WTC11 (cell line): Measurements from ENCODE around the gene GLT1D1. TPM values are rescaled to one million over a fixed set of nuclear protein-coding genes. Genes with fewer than 3 reads are reported as not detected.

Experiments
- ATAC-seq: fragments of 200-7000 bp; cut with Tn5 transposase; 2 replicates; pipeline ENCODE4 v1.10.0; 2021; ENCODE audit warnings: mild to moderate bottlenecking, moderate library complexity
- CTCF ChIA-PET: fragments of 300-600 bp; sonication (Branson Sonifier 250); formaldehyde crosslinking; loops from one replicate; lab custom pipeline; 2021; ENCODE audit warnings: antibody characterized with exemption; lab: Charles Lee
- POLR2A ChIA-PET: fragments of 350-600 bp; sonication (Branson Sonifier 250); formaldehyde crosslinking; loops from one replicate; lab custom pipeline; 2021; ENCODE audit warnings: antibody characterized with exemption; lab: Charles Lee
- DNase-seq: peaks from one replicate; pipeline ENCODE4 v3.0.0; 2021; ENCODE audit warnings: low spot score
- H3K27ac Mint-ChIP-seq: 2 replicates; pipeline ENCODE4 v1.8.0; 2021; ENCODE audit warnings: mixed read lengths
- H3K27me3 Mint-ChIP-seq: 2 replicates; pipeline ENCODE4 v1.8.0; 2021; ENCODE audit warnings: low read depth, mild to moderate bottlenecking, moderate library complexity, mixed read lengths
- H3K36me3 Mint-ChIP-seq: 2 replicates; pipeline ENCODE4 v1.8.0; 2021; ENCODE audit warnings: mixed read lengths
- H3K4me1 Mint-ChIP-seq: 2 replicates; pipeline ENCODE4 v1.8.0; 2022; ENCODE audit warnings: mixed read lengths
- H3K4me3 Mint-ChIP-seq: 2 replicates; pipeline ENCODE4 v1.8.0; 2021; ENCODE audit warnings: mild to moderate bottlenecking, moderate library complexity, mixed read lengths
- H3K9me3 Mint-ChIP-seq: 2 replicates; pipeline ENCODE4 v1.8.0; 2021; ENCODE audit warnings: mixed read lengths
- ARID4B ChIP-seq: sonication (generic); formaldehyde crosslinking; IDR thresholded peaks from 2 replicates; pipeline ENCODE4 v1.8.0; 2023; ENCODE audit warnings: missing genetic modification reagents, mild to moderate bottlenecking, borderline replicate concordance
- ATF2 ChIP-seq: sonication (generic); formaldehyde crosslinking; IDR thresholded peaks from 2 replicates; pipeline ENCODE4 v1.8.1; 2022; ENCODE audit warnings: low read depth, missing genetic modification reagents, borderline replicate concordance
- CTCF ChIP-seq: fragments of 200-600 bp; IDR thresholded peaks from 2 replicates; pipeline ENCODE4 v1.8.0; 2022; ENCODE audit warnings: antibody characterized with exemption
- E2F4 ChIP-seq: sonication (generic); formaldehyde crosslinking; IDR thresholded peaks from 2 replicates; pipeline ENCODE4 v1.8.1; 2022; ENCODE audit warnings: low read depth, mild to moderate bottlenecking, moderate library complexity, missing genetic modification reagents, borderline replicate concordance
- E2F5 ChIP-seq: sonication (generic); formaldehyde crosslinking; IDR thresholded peaks from 2 replicates; pipeline ENCODE4 v1.8.1; 2022; ENCODE audit warnings: mild to moderate bottlenecking, moderate library complexity, missing genetic modification reagents
- ETV6 ChIP-seq: sonication (generic); formaldehyde crosslinking; IDR thresholded peaks from 2 replicates; pipeline ENCODE4 v1.8.1; 2022; ENCODE audit warnings: mild to moderate bottlenecking, missing genetic modification reagents
- FOXJ3 ChIP-seq: sonication (generic); formaldehyde crosslinking; IDR thresholded peaks from 2 replicates; pipeline ENCODE4 v1.9.0; 2021; ENCODE audit warnings: missing genetic modification reagents, mild to moderate bottlenecking, borderline replicate concordance
- GABPB1 ChIP-seq: sonication (generic); formaldehyde crosslinking; IDR thresholded peaks from 2 replicates; pipeline ENCODE4 v1.8.1; 2023; ENCODE audit warnings: mild to moderate bottlenecking, missing genetic modification reagents
- KAT7 ChIP-seq: sonication (generic); formaldehyde crosslinking; IDR thresholded peaks from 2 replicates; pipeline ENCODE4 v1.8.1; 2023; ENCODE audit warnings: missing genetic modification reagents, mild to moderate bottlenecking, borderline replicate concordance
- TP53 ChIP-seq: sonication (generic); formaldehyde crosslinking; IDR thresholded peaks from 2 replicates; pipeline ENCODE4 v1.8.1; 2023; ENCODE audit warnings: mild to moderate bottlenecking, missing genetic modification reagents
- ZNF281 ChIP-seq: sonication (generic); formaldehyde crosslinking; IDR thresholded peaks from 2 replicates; pipeline ENCODE4 v1.8.0; 2023; ENCODE audit warnings: mild to moderate bottlenecking, missing genetic modification reagents
- ZNF532 ChIP-seq: fragments of 250-450 bp; sonication (Bioruptor Pico); IDR thresholded peaks from 2 replicates; pipeline ENCODE4 v1.9.0; 2021; ENCODE audit warnings: mild to moderate bottlenecking, borderline replicate concordance
- total RNA-seq: library from RNA; stranded (reverse); gene quantifications from 3 replicates; pipeline ENCODE4 v1.2.3, GENCODE V29; 2021

GLT1D1 gene
- total RNA-seq, 1 experiment from 2014 or later = 1.5 TPM

GRCh38 chr12:128959901-128960300, 106.6 kb downstream of the GLT1D1 start (continued):
- TF ChIP-seq ZNF532 (CRISPR knock-in tag) = no peak
- no peak for TF ChIP-seq ARID4B (CRISPR knock-in tag)
- no peak for TF ChIP-seq ZNF281 (CRISPR knock-in tag)

- ChIA-PET CTCF (no interaction called here), POLR2A (no interaction called here)
- ATAC-seq (no peak), DNase-seq (no peak)
- Mint-ChIP-seq H3K4me3 (no peak overlapping the region), H3K27ac (no peak overlapping the region), H3K27me3 (peaks cover 18% of the 10 kb centered on the region), H3K9me3 (peaks cover 54% of the 10 kb centered on the region), H3K4me1 (no peaks in the 10 kb centered on the region), H3K36me3 (peaks cover 62% of the 10 kb centered on the region)
- no peak for TF ChIP-seq ATF2 (CRISPR knock-in tag)
These were observed 108.1 kb downstream of the GLT1D1 start for GRCh38 chr12:128961308-128961902.

- Mint-ChIP-seq H3K4me1 (no peaks in the 10 kb centered on the region), H3K27me3 (peaks cover 18% of the 10 kb centered on the region), H3K9me3 (peaks cover 49% of the 10 kb centered on the region), H3K4me3 (no peak overlapping the region), H3K27ac (no peak overlapping the region), H3K36me3 (peaks cover 59% of the 10 kb centered on the region)
- ChIA-PET POLR2A (no interaction called here), CTCF (no interaction called here)
- DNase-seq (no peak), ATAC-seq (no peak)
- TF ChIP-seq E2F4 (no peak), CTCF (no peak), ETV6 (CRISPR knock-in tag) (no peak), KAT7 (CRISPR knock-in tag) (no peak), E2F5 (no peak), FOXJ3 (CRISPR knock-in tag) (no peak), ATF2 (CRISPR knock-in tag) (no peak), GABPB1 (CRISPR knock-in tag) (no peak), TP53 (CRISPR knock-in tag) (no peak)
These were observed 108.7 kb downstream of the GLT1D1 start for GRCh38 chr12:128961957-128962356.
